HG02885 (cell line): ENCODE measurements around the gene ASIP.
"Not testable (repeated sequence)": the region's sequence is repeated elsewhere in the genome, so short reads cannot be mapped to it uniquely, and the experiment has no call there.

ENCODE experiments used
- ATAC-seq: cut with Tn5 transposase; IDR thresholded peaks from one replicate; pipeline ENCODE4 v1.9.1; 2021; ENCODE audit warnings: mild to moderate bottlenecking; ENCODE audit not compliant: unreplicated experiment, poor library complexity

ASIP gene

GRCh38 chr20:34282041-34282440, 40.8 kb downstream of the ASIP start:
- no peak for ATAC-seq

GRCh38 chr20:34283844-34284243, 42.6 kb downstream of the ASIP start:
- ATAC-seq, result no peak

- ATAC-seq, result no peak
Measured at GRCh38 chr20:34285450-34285849, 44.2 kb downstream of the ASIP start.

DNA sequence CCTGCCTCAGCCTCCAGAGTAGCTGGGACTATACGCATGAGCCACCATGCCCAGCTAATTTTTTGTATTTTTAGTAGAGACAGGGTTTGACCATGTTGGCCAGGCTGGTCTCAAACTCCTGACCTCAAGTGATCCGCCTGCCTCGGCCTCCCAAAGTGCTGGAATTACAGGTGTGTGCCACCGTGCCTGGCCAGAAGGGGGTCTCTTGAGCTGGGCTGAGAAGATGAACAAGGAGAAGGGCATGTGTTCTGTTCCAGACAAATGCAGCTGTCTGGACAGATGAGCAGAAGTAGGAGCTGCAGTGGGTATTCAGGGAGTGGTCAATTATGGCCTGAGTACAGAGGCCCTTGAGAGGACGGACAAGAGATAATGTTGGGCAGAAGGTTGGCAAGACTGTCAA, 46.3 kb downstream of the ASIP start:
- not testable (repeated sequence) for ATAC-seq

- ATAC-seq, result no peak
Measured at GRCh38 chr20:34290471-34290870, 49.2 kb downstream of the ASIP start.

- ATAC-seq, result no peak
Measured at GRCh38 chr20:34292496-34292895, 51.3 kb downstream of the ASIP start.

GRCh38 chr20:34293119-34293518, 51.9 kb downstream of the ASIP start:
- ATAC-seq, result no peak

GRCh38 chr20:34293589-34293988, 52.4 kb downstream of the ASIP start:
- no peak for ATAC-seq

DNA sequence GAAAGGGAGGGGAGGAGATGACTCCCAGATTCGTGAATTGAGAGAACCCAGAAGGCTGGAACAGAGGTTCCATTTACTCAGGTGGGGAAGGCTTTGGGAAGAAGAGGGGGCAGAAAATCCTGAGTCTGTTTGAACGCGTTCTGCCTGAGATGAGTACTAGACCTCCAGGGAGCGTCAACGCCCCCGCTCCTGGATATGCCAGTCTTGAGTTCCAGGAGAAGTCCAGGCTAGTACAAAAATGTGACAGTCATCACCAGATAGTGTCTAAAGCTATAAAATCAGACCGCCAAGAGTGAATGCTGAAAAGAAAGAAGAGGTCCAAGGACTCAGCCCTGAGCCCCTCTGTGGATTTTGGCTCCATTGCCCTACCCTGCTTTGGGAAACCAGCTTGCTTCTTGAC, 53.3 kb downstream of the ASIP start:
- no peak for ATAC-seq

DNA sequence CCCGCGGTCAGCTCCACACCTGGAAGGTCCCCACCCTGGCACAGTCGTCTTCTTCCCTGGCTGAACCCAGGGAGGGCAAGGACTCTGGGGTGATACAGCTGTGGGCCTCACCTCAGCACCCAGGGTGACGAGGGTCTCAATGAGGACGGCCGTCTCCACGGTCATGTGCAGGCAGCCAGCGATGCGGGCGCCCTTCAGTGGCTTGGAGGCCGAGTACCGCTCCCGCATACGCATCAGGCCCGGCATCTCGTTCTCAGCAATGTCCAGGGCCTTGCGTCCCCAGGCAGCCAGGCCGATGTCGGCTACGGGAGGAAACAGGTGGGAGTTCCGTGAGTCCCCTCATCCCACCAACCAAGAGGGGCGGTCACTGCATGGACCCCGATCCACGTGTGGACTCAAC, 54.1 kb downstream of the ASIP start:
- no peak for ATAC-seq

- ATAC-seq, result no peak
Measured at GRCh38 chr20:34296468-34296867, 55.2 kb downstream of the ASIP start.

- ATAC-seq, result not testable (repeated sequence)
Measured at GRCh38 chr20:34298294-34298784, 57.1 kb downstream of the ASIP start.

GRCh38 chr20:34299556-34300255, 58.5 kb downstream of the ASIP start:
- ATAC-seq, result no peak

GRCh38 chr20:34300256-34300806, 59.1 kb downstream of the ASIP start:
- no peak for ATAC-seq

GRCh38 chr20:34300809-34301586, 59.8 kb downstream of the ASIP start:
- no peak for ATAC-seq

DNA sequence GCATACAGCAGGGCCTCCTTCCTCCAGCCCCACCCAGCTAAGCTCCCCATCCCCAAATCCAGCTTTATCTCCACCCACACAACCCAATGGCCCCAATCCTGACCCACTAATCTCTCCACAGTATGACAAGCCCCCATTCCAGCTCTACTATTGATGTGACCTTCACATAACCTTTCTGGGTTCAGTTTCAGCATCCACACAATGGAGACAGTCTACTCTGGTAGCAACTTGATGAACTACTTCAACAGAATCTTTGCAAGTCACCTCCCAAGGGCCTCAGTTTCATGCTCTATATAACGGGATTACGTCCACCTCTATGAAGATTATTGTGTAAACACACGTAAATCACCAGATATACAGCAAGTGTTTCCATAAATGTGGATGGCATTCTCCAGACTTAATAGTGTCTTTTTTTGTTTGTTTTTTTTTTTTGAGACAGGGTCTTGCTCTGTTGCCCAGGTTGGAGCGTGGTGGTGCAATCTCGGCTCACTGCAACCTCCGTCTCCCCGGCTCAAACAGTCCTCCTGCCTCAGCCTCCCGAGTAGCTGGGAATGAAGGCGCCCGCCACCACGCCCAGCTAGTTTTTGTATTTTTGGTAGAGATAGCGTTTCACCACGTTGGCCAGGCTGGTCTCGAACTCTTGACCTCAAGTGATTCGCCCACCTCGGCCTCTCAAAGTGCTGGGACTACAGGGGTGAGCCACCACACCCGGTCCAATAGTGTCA, 60.5 kb downstream of the ASIP start:
- ATAC-seq, result no peak

DNA sequence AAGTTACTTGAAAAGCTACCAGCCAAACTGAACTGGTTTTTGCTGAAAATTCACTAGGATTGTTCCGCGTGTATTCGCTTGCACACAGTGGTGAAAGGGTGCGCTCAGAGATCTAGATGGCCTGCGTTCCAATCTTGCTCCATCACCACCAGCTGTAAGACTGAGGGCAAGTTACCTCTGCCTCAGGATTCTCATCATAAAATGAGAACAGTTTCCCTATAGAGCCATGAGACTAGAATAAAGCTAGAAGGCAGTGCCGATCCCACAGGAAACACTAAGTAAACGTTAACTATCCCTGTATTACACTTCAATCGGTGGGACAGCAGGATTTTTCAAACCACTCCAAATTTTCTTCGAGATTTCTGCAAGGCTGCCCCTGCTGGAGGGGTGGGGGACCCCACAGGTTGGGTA, 61.1 kb downstream of the ASIP start:
- ATAC-seq, result no peak

- ATAC-seq, result peak; percentile 89
Measured at GRCh38 chr20:34302723-34303533, 61.7 kb downstream of the ASIP start, which contains the start of gene AHCY. TSS of gene AHCY (minus strand) at chr20:34303355. CDS start at chr20:34303270, 85 bp downstream.

- ATAC-seq, result no peak
Measured at GRCh38 chr20:34305333-34306230, 64.4 kb downstream of the ASIP start.
